Fibroblast of lung (primary cell): ENCODE results near the gene DNAJC5.

ENCODE experiments used
- EZH2 ChIP-seq: IDR thresholded peaks from 2 replicates; pipeline ENCODE4 v1.5.1; 2012; ENCODE audit warnings: low read length, control low read depth, mild to moderate bottlenecking; ENCODE audit errors: missing control alignments
- TF ChIP-seq, protein P1 (sequence below), 2 donors: IDR thresholded peaks in 1 of 2; conservative IDR thresholded peaks in 1 of 2; 1 replicate in 1 of 2; 2 replicates in 1 of 2; pipeline ENCODE4 v1.5.1; 2011 to 2012; ENCODE audit warnings: low read length in 2 of 2, control low read depth in 1 of 2, inconsistent platforms in 1 of 2, low read depth in 1 of 2, mild to moderate bottlenecking in 1 of 2

DNA sequence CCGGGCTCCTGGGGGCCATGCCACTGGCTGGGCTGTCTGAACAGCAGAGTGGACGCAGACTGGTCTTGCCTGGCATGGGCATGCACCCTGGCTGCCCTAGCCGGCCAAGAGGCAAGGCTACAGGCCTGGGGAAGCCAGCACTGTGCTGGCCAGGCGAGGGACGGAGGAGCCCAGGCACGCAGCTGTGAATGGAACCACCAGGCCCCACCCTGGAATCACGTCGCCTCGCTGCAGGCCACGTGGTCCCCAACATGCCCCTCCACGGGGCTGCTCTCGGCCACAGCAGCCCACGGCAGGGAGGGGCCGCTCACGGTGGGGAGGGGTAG, 57.2 kb downstream of the DNAJC5 start:
- TF ChIP-seq, protein P1, sequence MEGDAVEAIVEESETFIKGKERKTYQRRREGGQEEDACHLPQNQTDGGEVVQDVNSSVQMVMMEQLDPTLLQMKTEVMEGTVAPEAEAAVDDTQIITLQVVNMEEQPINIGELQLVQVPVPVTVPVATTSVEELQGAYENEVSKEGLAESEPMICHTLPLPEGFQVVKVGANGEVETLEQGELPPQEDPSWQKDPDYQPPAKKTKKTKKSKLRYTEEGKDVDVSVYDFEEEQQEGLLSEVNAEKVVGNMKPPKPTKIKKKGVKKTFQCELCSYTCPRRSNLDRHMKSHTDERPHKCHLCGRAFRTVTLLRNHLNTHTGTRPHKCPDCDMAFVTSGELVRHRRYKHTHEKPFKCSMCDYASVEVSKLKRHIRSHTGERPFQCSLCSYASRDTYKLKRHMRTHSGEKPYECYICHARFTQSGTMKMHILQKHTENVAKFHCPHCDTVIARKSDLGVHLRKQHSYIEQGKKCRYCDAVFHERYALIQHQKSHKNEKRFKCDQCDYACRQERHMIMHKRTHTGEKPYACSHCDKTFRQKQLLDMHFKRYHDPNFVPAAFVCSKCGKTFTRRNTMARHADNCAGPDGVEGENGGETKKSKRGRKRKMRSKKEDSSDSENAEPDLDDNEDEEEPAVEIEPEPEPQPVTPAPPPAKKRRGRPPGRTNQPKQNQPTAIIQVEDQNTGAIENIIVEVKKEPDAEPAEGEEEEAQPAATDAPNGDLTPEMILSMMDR (conservative IDR thresholded peaks at IDR 0.05 in 1 of 2, IDR thresholded peaks at IDR 0.05 in 1 of 2; ENCODE audit: low read depth in 1 of 2, low read length in 2 of 2) = no peak
- no peak for TF ChIP-seq EZH2
